ENCODE results near the gene IFITM5. TPM values are rescaled to one million over a fixed set of nuclear protein-coding genes. Genes with fewer than 3 reads are reported as not detected.

IFITM5 gene
- total RNA-seq, 4 donors from 2014 or later = not detected

DNA sequence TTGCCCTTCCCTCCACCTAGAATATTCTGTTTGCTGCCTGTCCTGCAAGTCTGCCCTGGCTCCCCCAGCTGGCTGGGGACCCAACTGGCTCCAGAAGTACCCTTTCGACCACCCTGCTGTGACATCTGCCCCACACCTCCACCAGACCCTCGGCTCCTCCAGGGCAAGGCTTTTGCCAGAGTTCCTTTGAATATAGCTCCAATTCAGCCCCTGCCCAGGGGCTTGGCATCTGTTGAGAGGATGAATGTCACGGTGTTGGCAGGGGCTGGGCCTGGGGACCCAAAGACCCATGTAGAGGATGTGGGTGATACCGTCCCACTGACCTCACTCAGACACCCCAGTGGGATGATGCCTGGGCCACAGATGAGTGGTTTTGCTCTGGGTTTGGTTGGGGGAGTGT, 17.2 kb downstream of the IFITM5 start:
- DNase-seq = no peak
- TF ChIP-seq CTCF (IDR thresholded peaks at IDR 0.05) = no peak
- no peak for TF ChIP-seq POLR2A (IDR thresholded peaks at IDR 0.05)
- Histone ChIP-seq H3K4me3 (replicated peaks in 1 of 3) (no peak overlapping the region), H3K4me1 (peaks cover 5 to 26% of the 10 kb centered on the region in 2 donors), H3K9me3 (no peaks in the 10 kb centered on the region), H3K27me3 (peaks cover 28% of the 10 kb centered on the region), H3K27ac (no peak overlapping the region), H3K36me3 (no peaks in the 10 kb centered on the region)
- intact Hi-C loops (cut with DNase I) = loop anchor here (10.0 kb wide), 1 partner anchor 77 kb away; the partner anchor contains the start of genes BET1L and RIC8A
- 64 to 69% methylated on average over 4 of the region's 4 CpGs for WGBS, 2 donors

DNA sequence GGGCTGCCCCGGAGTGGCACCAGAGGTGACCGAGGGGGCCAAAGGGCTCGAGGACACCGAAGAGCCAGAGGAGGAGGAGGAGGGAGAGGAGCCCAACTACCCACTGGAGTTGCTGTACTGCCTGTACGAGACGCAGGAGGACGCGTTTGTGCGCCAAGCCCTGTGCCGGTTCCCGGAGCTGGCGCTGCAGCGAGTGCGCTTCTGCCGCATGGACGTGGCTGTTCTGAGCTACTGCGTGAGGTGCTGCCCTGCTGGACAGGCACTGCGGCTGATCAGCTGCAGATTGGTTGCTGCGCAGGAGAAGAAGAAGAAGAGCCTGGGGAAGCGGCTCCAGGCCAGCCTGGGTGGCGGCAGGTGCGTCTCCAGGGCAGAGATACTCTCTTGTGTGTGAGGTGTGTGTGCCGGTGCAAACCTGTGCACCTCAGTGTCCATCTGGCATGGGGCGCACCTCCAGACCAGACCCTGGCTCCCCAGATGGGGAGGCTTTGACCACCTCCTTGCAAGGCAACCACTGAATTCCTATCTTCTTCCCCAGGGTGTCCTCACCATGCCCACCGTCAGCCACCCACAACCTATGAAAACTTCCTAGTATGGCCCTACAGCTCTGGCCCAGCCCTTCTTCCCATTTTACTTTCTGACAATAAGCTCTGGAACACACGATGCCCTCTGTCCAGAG, 17.7 kb downstream of the IFITM5 start:
- no peaks in the 10 kb centered on the region for H3K36me3 ChIP-seq
- intact Hi-C loops (cut with DNase I) = loop anchor here (10.0 kb wide), 1 partner anchor 77 kb away; the partner anchor contains the start of genes BET1L and RIC8A
- WGBS, 2 donors = 36 to 40% methylated on average over 8 to 22 of the region's 26 CpGs
- TF ChIP-seq CTCF (IDR thresholded peaks at IDR 0.05) (no peak), POLR2A (IDR thresholded peaks at IDR 0.05) (no peak)
- H3K9me3 ChIP-seq = no peaks in the 10 kb centered on the region
- H3K27ac ChIP-seq = no peak overlapping the region
- no peak overlapping the region for H3K4me3 ChIP-seq (replicated peaks in 1 of 3)
- no peak for DNase-seq
- H3K4me1 ChIP-seq = peaks cover 5 to 25% of the 10 kb centered on the region in 2 donors
- H3K27me3 ChIP-seq = peaks cover 28% of the 10 kb centered on the region

GRCh38 chr11:280706-281485, 18.4 kb downstream of the IFITM5 start:
- TF ChIP-seq CTCF (IDR thresholded peaks at IDR 0.05) (no peak), POLR2A (IDR thresholded peaks at IDR 0.05) (no peak)
- intact Hi-C loops (cut with DNase I) = loop anchor here (10.0 kb wide), 1 partner anchor 76 kb away; the partner anchor contains the start of genes BET1L and RIC8A
- Histone ChIP-seq H3K36me3 (no peaks in the 10 kb centered on the region), H3K4me3 (replicated peaks in 1 of 3) (no peak overlapping the region), H3K4me1 (peaks cover 5 to 25% of the 10 kb centered on the region in 2 donors), H3K27me3 (peaks cover 28% of the 10 kb centered on the region), H3K9me3 (no peaks in the 10 kb centered on the region), H3K27ac (no peak overlapping the region)
- DNase-seq = peak in 1 of 2 donors; percentile 1
- WGBS, 2 donors = 4 to 5% methylated on average over 24 to 41 of the region's 79 CpGs

DNA sequence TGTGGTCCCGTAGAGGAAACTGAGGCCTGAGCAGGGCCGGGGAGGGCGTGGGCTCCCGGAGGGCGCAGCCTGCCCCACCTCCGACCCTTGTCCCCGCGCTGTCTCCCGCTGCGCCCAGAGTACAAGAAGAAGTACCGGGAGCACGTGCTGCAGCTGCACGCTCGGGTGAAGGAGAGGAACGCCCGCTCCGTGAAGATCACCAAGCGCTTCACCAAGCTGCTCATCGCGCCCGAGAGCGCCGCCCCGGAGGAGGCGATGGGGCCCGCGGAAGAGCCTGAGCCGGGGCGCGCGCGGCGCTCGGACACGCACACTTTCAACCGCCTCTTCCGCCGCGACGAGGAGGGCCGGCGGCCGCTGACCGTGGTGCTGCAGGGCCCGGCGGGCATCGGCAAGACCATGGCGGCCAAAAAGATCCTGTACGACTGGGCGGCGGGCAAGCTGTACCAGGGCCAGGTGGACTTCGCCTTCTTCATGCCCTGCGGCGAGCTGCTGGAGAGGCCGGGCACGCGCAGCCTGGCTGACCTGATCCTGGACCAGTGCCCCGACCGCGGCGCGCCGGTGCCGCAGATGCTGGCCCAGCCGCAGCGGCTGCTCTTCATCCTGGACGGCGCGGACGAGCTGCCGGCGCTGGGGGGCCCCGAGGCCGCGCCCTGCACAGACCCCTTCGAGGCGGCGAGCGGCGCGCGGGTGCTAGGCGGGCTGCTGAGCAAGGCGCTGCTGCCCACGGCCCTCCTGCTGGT, 19.2 kb downstream of the IFITM5 start:
- Histone ChIP-seq H3K9me3 (no peaks in the 10 kb centered on the region), H3K27me3 (peaks cover 28% of the 10 kb centered on the region), H3K36me3 (no peaks in the 10 kb centered on the region), H3K27ac (no peak overlapping the region), H3K4me1 (peaks cover 5 to 25% of the 10 kb centered on the region in 2 donors), H3K4me3 (replicated peaks in 1 of 3) (no peak overlapping the region)
- peak; percentile 34 for DNase-seq
- TF ChIP-seq POLR2A (IDR thresholded peaks at IDR 0.05) = no peak
- TF ChIP-seq CTCF (IDR thresholded peaks at IDR 0.05) = no peak
- 0 to 6% methylated on average over 4 to 30 of the region's 85 CpGs for WGBS, 2 donors
- intact Hi-C loops (cut with DNase I) = loop anchor here (10.0 kb wide), 1 partner anchor 75 kb away; the partner anchor contains the start of genes BET1L and RIC8A

Measured in thyroid gland (tissue), 4 donors.